NOMO-1 treated with DMSO at 0.1 percent for 48 hours (cell line): ENCODE results near the gene GNG7.
"Not testable (repeated sequence)": the region's sequence is repeated elsewhere in the genome, so short reads cannot be mapped to it uniquely, and the experiment has no call there.

Experiments used
- DNase-seq: peaks from one replicate; lab custom pipeline; 2025; ENCODE audit not compliant: unreplicated experiment; lab: John Stamatoyannopoulos, UW

Gene GNG7

DNA sequence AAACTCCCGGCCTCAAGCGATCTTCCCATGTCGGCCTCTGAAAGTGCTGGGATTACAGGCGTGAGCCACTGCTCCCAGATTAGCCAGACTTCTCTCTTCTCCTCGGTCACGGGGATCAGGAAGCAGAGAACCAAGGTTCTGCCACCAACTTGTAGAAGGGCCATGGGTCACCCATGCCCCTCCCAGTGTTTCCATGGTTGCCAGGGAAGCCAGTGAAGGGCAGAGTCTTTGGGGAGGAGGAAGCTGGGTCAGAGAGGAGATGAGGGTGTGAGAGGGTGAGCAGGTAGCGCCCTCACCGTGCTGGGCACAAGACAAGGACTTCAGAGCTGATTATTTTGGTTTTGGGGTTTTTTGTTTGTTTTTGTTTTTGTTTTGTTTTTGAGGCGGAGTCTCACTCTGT lies 77.1 kb downstream of the GNG7 start:
- DNase-seq: peak; percentile 59

GRCh38 chr19:2624537-2625091 lies 77.9 kb downstream of the GNG7 start:
- no peak for DNase-seq

DNA sequence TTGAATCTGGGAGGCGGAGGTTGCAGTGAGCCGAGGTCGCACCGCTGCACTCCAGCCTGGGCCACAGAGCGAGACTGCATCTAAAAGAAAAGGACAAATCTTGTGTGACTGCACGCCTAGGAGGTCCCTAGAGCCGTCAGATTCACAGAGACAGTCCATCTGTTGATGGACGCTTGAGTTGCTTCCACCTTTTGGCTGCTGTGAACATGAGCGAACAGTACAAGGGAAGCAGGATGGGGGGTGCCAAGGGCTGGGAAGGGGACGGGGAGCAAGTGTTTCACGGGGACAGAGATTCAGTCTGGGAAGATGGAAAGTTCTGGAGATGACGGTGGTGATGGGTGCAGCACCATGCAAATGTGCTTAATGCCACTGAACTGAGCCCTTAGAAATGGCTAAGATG lies 78.7 kb downstream of the GNG7 start:
- no peak for DNase-seq

DNA sequence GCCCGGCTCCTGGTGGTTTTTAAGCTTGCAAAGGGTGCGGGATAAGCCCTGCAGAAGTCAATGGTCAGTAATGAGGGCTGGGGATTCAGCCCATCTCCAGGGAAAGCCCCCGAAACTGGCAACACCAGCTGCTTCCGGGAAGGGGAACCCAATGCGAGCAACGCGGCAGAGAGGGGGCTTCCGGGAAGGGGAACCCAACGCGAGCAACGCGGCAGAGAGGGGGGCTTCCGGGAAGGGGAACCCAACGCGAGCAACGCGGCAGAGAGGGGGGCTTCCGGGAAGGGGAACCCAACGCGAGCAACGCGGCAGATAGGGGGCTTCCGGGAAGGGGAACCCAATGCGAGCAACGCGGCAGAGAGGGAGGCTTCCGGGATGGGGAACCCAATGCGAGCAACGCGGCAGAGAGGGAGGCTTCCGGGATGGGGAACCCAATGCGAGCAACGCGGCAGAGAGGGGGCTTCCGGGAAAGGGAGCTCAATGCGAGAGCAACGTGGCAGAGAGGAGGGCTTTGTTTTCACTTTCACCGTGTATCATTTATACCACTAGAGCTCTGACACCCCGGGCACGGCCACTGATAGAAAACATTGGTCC lies 80.0 kb downstream of the GNG7 start:
- DNase-seq: not testable (repeated sequence)

- no peak for DNase-seq
Observed at GRCh38 chr19:2619076-2619475, 83.4 kb downstream of the GNG7 start.

DNA sequence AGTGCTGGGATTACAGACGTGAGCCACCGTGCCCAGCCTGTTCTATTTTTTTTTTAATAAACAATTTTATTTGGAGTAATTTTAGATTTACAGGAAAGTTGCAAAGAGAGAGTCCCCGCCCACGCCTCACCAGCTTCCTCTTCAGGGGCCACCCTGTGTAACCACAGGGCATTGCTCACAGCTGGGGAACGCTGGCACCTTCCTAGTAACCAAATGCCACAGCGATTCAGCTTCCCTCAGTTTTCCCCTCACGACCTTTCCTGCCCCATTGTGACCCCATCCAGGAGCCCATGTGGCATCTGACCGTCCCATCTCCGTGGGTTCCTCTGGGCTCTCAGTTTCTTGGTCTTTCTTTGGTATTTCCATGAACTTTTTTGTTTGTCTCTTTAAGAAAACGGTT lies 83.9 kb downstream of the GNG7 start:
- DNase-seq: peak; percentile 78

DNA sequence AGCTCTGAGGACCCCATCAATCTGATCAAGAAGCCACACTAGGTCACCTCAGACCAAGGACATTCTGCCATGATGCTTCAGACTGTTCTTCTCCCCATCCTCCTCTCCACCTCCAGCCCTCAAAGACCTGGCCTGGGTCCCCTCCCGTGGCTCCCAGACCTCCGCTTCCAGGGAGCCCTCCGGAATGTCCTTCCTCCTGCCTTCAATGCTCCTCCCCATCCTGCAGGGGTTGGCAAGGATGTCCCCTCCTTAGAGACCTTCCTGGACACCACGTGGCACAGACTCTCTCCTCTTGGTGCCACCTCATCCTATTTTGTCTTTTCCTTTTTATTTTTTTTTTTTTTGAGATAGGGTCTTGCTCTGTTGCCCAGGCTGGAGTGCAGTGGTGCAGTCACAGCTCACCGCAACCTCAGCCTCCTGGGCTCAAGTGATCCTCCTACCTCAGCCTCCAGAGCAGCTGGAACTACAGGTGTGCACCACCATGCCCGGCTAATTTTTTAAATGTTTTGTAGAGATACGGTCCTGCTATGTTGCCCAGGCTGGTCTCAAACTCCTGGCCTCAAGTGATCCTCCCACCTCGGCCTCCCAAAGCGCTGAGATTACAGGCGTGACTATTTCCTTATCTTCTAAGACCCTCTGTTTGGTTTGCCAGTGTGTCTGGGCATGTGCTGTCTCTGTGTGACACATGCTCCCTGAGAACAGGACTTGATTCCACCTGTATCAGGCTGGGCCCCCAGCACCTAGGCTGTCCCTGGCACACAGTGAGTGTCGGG lies 84.9 kb downstream of the GNG7 start:
- no peak for DNase-seq

DNA sequence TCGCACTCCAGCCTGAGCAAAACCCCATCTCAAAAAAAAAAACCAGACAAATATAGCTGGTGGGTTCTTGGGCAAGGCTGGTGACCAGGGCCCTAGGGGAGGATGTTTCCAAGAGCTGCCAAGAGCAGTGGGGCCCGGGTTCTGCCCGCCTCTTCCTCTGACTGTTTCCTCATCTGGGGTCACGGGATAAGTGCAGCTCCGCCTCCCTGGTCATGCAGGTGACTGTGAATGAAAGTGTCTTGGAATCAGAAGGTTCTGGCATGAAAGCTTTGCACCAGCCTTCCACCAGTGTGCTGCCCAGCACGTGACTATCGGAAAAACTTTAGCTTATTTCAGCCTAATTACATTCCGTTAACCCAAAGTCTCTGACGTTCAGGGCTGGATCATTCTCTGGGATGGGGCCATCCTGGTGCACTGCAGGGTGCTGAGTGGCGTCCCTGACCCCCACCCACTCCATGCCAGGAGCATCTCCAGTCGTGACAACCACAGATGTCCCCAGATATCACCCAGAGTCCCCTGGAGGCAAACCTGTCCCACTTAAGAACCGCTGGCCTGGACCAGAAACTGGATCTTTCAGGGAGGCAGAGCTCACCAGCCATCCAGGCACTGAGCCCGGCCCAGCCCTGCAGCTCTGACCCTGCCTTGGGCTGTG lies 85.6 kb downstream of the GNG7 start:
- DNase-seq: peak; percentile 92

- DNase-seq: no peak
Observed at GRCh38 chr19:2615782-2616181, 86.7 kb downstream of the GNG7 start.

DNA sequence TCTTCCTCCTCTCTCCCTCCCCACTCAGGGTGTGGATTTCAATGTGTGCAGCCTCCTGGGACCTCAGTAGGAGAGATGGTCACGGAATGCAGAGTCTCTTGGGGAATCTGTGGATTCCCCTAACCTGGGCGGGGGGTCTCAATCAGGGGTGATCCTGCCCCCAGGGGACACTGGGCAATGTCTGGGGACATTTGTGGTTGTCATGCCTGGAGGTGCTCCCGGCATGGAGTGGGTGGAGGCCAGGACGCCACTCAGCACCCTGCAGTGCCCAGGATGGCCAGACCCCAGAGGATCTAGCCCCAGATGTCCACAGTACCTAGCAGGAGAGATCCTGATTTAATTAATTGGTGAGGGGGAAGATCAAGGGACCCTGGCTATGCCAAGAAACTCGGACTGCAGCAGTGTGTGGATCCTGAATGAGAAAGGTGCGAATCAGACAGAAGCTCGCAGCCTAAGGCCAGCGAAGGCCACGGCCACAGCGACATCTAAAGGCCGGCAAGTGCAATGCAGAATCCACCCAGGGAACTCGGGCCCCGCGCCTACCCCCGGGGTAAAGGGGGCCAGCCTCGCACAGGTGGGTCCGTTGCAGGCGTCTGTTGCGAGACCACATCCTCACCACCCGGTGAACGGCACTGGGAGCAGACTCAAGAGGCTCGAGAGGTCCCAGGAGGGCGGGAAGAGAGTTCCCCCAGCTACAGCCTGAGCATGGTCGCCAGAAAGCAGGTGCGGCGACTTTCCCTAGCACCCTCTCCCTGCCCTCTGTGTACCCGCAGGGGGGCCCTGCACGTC lies 88.8 kb downstream of the GNG7 start:
- DNase-seq: peak; percentile 36

GRCh38 chr19:2612619-2613249 lies 89.8 kb downstream of the GNG7 start:
- DNase-seq: no peak

DNA sequence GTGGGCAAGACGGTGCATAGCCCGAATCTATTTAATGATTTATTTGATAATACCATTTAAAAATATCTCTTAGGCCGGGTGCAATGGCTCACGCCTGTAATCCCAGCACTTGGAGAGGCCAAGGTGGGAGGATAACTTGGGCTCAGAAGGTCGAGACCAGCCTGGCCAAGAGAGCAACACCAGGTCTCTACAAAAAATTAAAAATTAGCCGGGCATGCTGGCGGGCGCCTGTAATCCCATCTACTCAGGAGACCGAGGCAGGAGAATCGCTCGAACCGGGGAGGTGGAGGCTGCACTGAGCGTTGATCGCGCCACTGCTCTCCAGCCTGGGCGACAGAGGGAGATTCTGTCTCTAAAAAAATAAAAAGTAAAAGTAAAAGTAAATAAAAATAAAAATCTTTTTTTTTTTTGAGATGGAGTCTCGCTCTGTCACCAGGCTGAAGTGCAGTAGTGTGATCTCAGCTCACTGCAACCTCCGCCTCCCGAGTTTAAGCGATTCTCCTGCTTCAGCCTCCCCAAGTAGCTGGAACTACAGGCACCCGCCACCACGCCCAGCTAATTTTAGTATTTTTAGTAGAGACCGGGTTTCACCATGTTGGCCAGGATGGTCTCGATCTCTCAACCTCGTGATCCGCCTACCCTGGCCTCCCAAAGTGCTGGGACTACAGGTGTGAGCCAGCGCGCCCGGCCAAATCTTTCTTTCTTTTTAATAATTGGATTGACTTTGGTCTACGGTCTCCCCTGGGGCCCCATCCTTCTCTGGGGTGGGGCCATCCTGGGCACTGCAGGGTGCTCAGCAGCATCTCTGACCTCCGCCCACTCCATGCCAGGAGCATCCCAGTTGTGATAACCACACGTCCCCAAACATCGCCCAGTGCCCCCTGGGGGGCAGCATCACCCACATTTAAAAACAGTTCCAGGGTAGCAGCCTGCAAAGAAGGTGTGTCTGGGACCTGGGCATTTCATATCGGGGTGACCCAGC lies 90.7 kb downstream of the GNG7 start:
- no peak for DNase-seq

- peak; percentile 64 for DNase-seq
Observed at GRCh38 chr19:2610637-2611482, 91.6 kb downstream of the GNG7 start.

DNA sequence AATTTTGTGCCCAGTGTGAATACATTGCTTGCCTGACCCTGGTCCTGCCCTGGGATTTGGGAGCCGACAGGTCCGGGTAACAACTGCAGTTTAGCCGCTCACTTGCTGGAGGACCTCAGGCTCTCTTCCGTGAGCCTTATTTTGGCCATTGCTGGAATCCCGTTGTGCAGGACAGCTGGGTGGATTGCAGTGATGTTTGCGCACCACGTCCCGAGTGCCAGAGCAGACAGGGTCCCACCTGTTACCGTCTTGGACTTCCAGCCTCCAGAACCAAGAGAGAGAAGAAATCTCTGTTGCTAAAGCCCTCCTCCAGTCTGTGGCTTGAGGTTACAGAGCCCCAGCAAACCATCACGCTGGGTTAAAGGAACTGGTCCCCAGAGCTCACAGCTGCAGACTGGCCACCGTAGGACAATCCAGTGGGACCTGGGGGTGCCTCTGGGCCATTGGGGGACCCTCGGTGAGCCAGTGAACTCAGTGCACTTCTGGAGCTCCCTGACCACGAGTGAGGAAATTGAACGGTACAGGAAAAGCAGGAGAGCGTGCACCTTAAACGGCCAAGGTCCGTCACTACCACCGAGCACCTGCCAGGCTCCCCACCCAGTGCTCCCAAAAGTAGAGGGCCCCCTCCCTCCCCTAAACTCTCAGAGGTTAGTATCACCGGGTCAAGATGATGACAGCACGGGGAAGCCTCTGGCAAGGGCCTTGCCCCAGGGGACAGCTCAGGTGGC lies 92.9 kb downstream of the GNG7 start:
- no peak for DNase-seq

DNA sequence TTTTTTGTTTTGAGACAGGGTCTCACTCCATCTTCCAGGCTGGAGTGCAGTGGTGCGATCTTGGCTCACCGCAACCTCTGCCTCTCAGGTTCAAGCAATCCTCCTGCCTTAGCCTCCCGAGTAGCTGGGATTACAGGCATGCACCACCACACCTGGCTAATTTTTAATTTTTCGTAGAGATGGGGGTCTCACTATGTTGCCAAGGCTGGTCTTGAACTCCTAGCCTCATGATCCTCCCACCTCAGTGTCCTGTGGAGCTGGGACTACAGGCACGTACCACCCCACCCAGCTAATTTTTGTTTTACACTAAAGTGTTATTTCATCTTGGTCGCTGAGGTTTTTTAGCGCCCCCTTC lies 93.5 kb downstream of the GNG7 start:
- DNase-seq: not testable (repeated sequence)

DNA sequence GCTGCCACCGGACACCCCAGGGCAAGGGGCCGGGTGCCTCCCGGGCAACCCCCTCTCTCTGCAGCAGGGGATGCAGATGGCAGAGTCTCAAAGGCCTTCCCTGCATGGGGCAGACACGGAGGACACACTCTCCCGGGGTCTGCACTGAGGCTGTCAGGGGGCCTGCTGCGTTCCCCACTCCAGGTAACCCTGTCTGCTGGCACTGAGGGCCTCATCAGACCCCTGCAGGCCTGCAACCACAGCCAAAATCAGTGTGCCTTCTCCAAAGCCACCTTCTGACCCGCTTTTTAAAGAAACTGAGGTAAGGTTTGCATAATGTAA lies 93.9 kb downstream of the GNG7 start:
- DNase-seq: no peak

DNA sequence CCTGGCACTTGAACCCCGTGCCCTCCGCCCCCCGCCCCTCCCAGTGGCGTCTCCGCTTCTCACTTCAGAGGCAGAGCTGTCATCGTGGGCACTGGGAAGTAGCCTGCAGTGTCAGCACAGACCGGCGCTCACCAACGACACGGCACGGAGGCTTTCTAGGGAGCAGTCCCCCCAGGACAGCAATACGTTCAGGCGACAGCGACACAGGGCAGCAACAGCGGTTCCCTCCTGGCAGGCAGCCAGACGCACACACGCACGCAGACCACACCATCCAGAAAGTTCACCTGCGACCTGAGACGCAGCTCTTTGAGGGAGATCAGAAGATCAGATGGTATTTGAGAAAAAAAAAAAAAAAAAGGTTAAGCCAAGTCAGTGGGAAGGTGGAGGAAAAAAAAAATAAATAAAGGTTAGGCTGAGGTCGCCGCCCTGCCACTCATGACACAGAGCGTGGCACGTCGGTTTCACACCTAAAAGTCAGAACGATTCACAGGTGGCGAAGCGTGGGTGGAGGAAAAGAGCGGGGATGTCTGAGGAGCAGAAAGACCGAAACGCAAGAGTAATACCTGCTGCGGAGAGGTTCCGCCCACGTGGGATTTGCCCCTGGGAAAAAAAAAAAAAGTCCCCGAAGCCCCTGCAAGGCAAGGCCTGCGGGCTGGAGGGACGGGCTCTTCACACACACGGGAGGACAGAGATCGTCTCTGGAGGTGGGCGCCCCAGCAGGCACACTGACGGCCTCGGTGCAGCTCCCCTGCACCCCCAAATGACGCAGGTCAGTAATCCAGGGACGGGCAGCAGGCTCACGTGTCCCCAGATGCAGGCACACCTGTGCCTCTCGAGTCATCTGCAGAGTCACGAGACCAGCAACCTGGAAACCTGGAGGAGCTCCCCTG lies 94.5 kb downstream of the GNG7 start:
- no peak for DNase-seq
